ENCODE data around the gene PLEKHA4. TPM values are rescaled to one million over a fixed set of nuclear protein-coding genes. Genes with fewer than 3 reads are reported as not detected.
"Not testable (repeated sequence)": the region's sequence is repeated elsewhere in the genome, so short reads cannot be mapped to it uniquely, and the experiment has no call there.

The PLEKHA4 gene
- total and polyA plus RNA-seq, 9 of the 15 experiments (the other 6 are each of a cell fraction or from before 2014, with no cell fraction given): 0.07 to 30.8 (median 11.4) TPM

GRCh38 chr19:48910803-48911202 lies 42.4 kb upstream of the PLEKHA4 start (continued):
- peak; percentile 54; the same call in 1 of the 2 replicates for TF ChIP-seq ADNP (tag; IDR thresholded peaks at IDR 0.05)
- no peak for TF ChIP-seq PHB (CRISPR knock-in tag; IDR thresholded peaks at IDR 0.05)
- no peak for TF ChIP-seq STAT5A (IDR thresholded peaks at IDR 0.05; ENCODE audit: borderline replicate concordance, low read length)
- TF ChIP-seq ARID3A (IDR thresholded peaks at IDR 0.05; ENCODE audit: borderline replicate concordance, low read depth, low read length): no peak

GRCh38 chr19:48909424-48910077 lies 41.1 kb upstream of the PLEKHA4 start:
- H3K9me3 ChIP-seq (replicated peaks; ENCODE audit: control insufficient read depth, insufficient read depth, low read depth, low read length); H3K4me2 ChIP-seq (ENCODE audit: insufficient read depth, low read length); in situ Hi-C loops (cut with MboI); CTCF ChIA-PET (ENCODE audit: low intra/inter-chr PET ratio); H3K27me3 ChIP-seq (ENCODE audit: control insufficient read depth in 2 of 2, insufficient read depth in 2 of 2, low read length in 2 of 2); DNase-seq (ENCODE audit: extremely low read depth in 1 of 4, low spot score in 3 of 4); H3K9ac ChIP-seq (ENCODE audit: insufficient read depth in 1 of 2, low read depth in 2 of 2, low read length in 2 of 2); H3K27ac ChIP-seq (ENCODE audit: extremely low read depth, low read depth, low read length); BruUV-seq (replicated peaks); H4K20me1 ChIP-seq (replicated peaks; ENCODE audit: control insufficient read depth, insufficient read depth, low read length); H3K9me1 ChIP-seq (ENCODE audit: control insufficient read depth, insufficient read depth, low read length); H3K4me3 ChIP-seq; ATAC-seq; intact Hi-C loops (cut with micrococcal nuclease); H2AFZ ChIP-seq (ENCODE audit: low read depth, low read length); FAIRE-seq: not testable (repeated sequence)
- WGBS (ENCODE audit: insufficient coverage, low coverage, missing lambda C conversion rate): 97% methylated on average over 11 of the region's 11 CpGs
- peaks cover 0 to 15% of the 10 kb centered on the region in 2 experiments; a peak in 2 of 5 replicates for H3K4me1 ChIP-seq (replicated peaks in 1 of 2; ENCODE audit: control insufficient read depth in 2 of 2, insufficient read depth in 2 of 2, low read length in 2 of 2)
- POLR2A ChIA-PET: interaction anchor here (1.1 to 2.1 kb wide), 3 partner anchors 8 to 31 kb away, joined by 3 to 5 read pairs (median 3); no protein-coding TSS in a partner anchor
- H3K79me2 ChIP-seq (ENCODE audit: control insufficient read depth, insufficient read depth, low read length): peaks cover 12% of the 10 kb centered on the region
- H3K36me3 ChIP-seq (ENCODE audit: control insufficient read depth, insufficient read depth, low read length): peaks cover 89% of the 10 kb centered on the region
